Lung (tissue), 12 donors: ENCODE data around the gene SLC25A21. TPM values are rescaled to one million over a fixed set of nuclear protein-coding genes. Genes with fewer than 3 reads are reported as not detected.

Experiments used
- ATAC-seq: fragments of 200-7000 bp; cut with Tn5 transposase; one replicate; pipeline ENCODE4 v1.9.1; 2020; ENCODE audit warnings: moderate number of reproducible peaks; ENCODE audit not compliant: insufficient read depth, low FRiP score
- DNase-seq, 3 donors: peaks; one replicate each; pipeline ENCODE4 v3.0.0-alpha.2; 2013 to 2017
- H3K27ac ChIP-seq, 2 donors: one replicate each; pipeline ENCODE4 v1.5.1; 2013; ENCODE audit warnings: mild to moderate bottlenecking in 2 of 2, moderate library complexity in 2 of 2, control low read depth in 1 of 2, inconsistent platforms in 1 of 2, low read depth in 1 of 2, low read length in 1 of 2
- H3K27me3 ChIP-seq, 3 donors: one replicate each; pipeline ENCODE4 v1.5.1; 2013; ENCODE audit warnings: low read length in 2 of 3; ENCODE audit not compliant: control insufficient read depth in 3 of 3, insufficient read depth in 3 of 3
- H3K36me3 ChIP-seq, 4 donors: one replicate each; pipeline ENCODE4 v1.5.1; 2013; ENCODE audit warnings: low read length in 4 of 4, mild to moderate bottlenecking in 1 of 4, moderate library complexity in 1 of 4; ENCODE audit not compliant: control insufficient read depth in 4 of 4, insufficient read depth in 4 of 4
- H3K4me1 ChIP-seq, 5 donors: one replicate each; pipeline ENCODE4 v1.5.1; 2013; ENCODE audit warnings: low read length in 5 of 5, mild to moderate bottlenecking in 2 of 5, moderate library complexity in 1 of 5; ENCODE audit not compliant: control insufficient read depth in 5 of 5, insufficient read depth in 5 of 5
- H3K4me3 ChIP-seq: one replicate; pipeline ENCODE4 v1.5.1; 2013; ENCODE audit warnings: mild to moderate bottlenecking, control low read depth, moderate library complexity
- H3K9ac ChIP-seq, 2 donors: one replicate each; pipeline ENCODE4 v1.5.1; 2013; ENCODE audit warnings: low read length in 2 of 2, control low read depth in 1 of 2; ENCODE audit not compliant: insufficient read depth in 1 of 2
- H3K9me3 ChIP-seq, 4 donors: one replicate each; pipeline ENCODE4 v1.5.1; 2013; ENCODE audit warnings: low read length in 3 of 4, mild to moderate bottlenecking in 1 of 4, moderate library complexity in 1 of 4; ENCODE audit not compliant: control insufficient read depth in 4 of 4, insufficient read depth in 3 of 4
- CTCF ChIP-seq: IDR thresholded peaks from 2 replicates; pipeline ENCODE4 v1.5.1; 2012; ENCODE audit warnings: mild to moderate bottlenecking; ENCODE audit errors: control extremely low read depth, extremely low read depth
- WGBS, 2 donors: extraction: QIAGEN DNeasy Blood & Tissue Kit; methylation state at CpG; one replicate each; pipeline ENCODE4 v1.1.7; 2013; 5-methylcytosine and 5-hydroxymethylcytosine counted together
- polyA plus RNA-seq, 2 donors: library from polyadenylated mRNA; stranded (reverse); fragments of 200-250 nt; gene quantifications; one replicate each; pipeline ENCODE4 v1.2.1, GENCODE V29; 2013
- total RNA-seq, 2 donors: library from RNA; depleted of rRNA in 1 of 2; stranded (reverse); fragments of >200 nt in 1 of 2; gene quantifications; one replicate each; pipeline ENCODE4 v1.2.1, GENCODE V29; 2014 to 2021
- donor health status: control.
- donor health status: control.
- donor health status: Bipolar disorder and iron deficiency.
- donor health status: healthy.
- donor health status: DM: yes; HTN: yes; CAD: no.

Gene SLC25A21
- total and polyA plus RNA-seq, 4 donors, result 0.23 to 2.6 (median 0.42) TPM

- no peak for DNase-seq
- no peak overlapping the region for H3K9ac ChIP-seq
- H3K4me3 ChIP-seq, result no peak overlapping the region
- H3K27me3 ChIP-seq, result no peaks in the 10 kb centered on the region
- peaks cover 0 to 7% (median 3%) of the 10 kb centered on the region in 4 donors for H3K9me3 ChIP-seq
- WGBS, 2 donors, result 93 to 96% methylated on average over 1 of the region's 1 CpG
- peaks cover 0 to 5% (median 1%) of the 10 kb centered on the region in 4 donors for H3K36me3 ChIP-seq
- ATAC-seq, result no peak
- peaks cover 0 to 5% (median 0%) of the 10 kb centered on the region in 5 donors for H3K4me1 ChIP-seq
- TF ChIP-seq CTCF, result no peak
- H3K27ac ChIP-seq, result no peak overlapping the region
Observed at GRCh38 chr14:37203423-37203822, 31.0 kb upstream of the SLC25A21 start.

GRCh38 chr14:37202812-37203211, 30.4 kb upstream of the SLC25A21 start:
- ATAC-seq, result no peak
- no peaks in the 10 kb centered on the region for H3K27me3 ChIP-seq
- DNase-seq, result no peak
- H3K36me3 ChIP-seq, result peaks cover 0 to 5% (median 1%) of the 10 kb centered on the region in 4 donors
- no peak overlapping the region for H3K27ac ChIP-seq
- TF ChIP-seq CTCF, result no peak
- no peak overlapping the region for H3K9ac ChIP-seq
- 90 to 93% methylated on average over 2 of the region's 2 CpGs for WGBS, 2 donors
- peaks cover 0 to 7% (median 3%) of the 10 kb centered on the region in 4 donors for H3K9me3 ChIP-seq
- no peak overlapping the region for H3K4me3 ChIP-seq
- H3K4me1 ChIP-seq, result peaks cover 0 to 7% (median 0%) of the 10 kb centered on the region in 5 donors

GRCh38 chr14:37202265-37202664, 29.9 kb upstream of the SLC25A21 start:
- no peak for TF ChIP-seq CTCF
- H3K4me1 ChIP-seq, result peaks cover 0 to 7% (median 0%) of the 10 kb centered on the region in 5 donors
- DNase-seq (no peak), ATAC-seq (no peak)
- H3K36me3 ChIP-seq, result peaks cover 0 to 5% (median 1%) of the 10 kb centered on the region in 4 donors
- H3K9ac ChIP-seq, result no peak overlapping the region
- H3K27ac ChIP-seq, result no peak overlapping the region
- WGBS, 2 donors, result 85 to 92% methylated on average over 2 of the region's 2 CpGs
- peaks cover 0 to 8% (median 3%) of the 10 kb centered on the region in 4 donors for H3K9me3 ChIP-seq
- H3K27me3 ChIP-seq, result no peaks in the 10 kb centered on the region
- H3K4me3 ChIP-seq, result no peak overlapping the region

GRCh38 chr14:37201724-37202123, 29.3 kb upstream of the SLC25A21 start:
- peaks cover 0 to 8% (median 3%) of the 10 kb centered on the region in 4 donors for H3K9me3 ChIP-seq
- no peak overlapping the region for H3K4me3 ChIP-seq
- ATAC-seq, result no peak
- DNase-seq, result no peak
- TF ChIP-seq CTCF, result no peak
- peaks cover 0 to 10% (median 0%) of the 10 kb centered on the region in 5 donors for H3K4me1 ChIP-seq
- WGBS, 2 donors, result 93 to 98% methylated on average over 2 of the region's 2 CpGs
- H3K27me3 ChIP-seq, result no peaks in the 10 kb centered on the region
- H3K36me3 ChIP-seq, result peaks cover 0 to 5% (median 1%) of the 10 kb centered on the region in 4 donors
- H3K27ac ChIP-seq, result no peak overlapping the region
- no peak overlapping the region for H3K9ac ChIP-seq
